Mesenchymal stem cell (in vitro differentiated cells and primary cell): Measurements from ENCODE around the gene FTO.

Experiments used
- DNase-seq: peaks from one replicate; pipeline ENCODE4 v3.0.0-alpha.2; 2013
- H2AFZ ChIP-seq: one replicate; pipeline ENCODE4 v1.6.1; 2013; ENCODE audit warnings: low read depth, mild to moderate bottlenecking, control low read depth, inconsistent platforms, low read length, moderate library complexity
- H2AK5ac ChIP-seq: 2 replicates; pipeline ENCODE4 v1.6.1; 2013; ENCODE audit warnings: low read length, moderate library complexity, mild to moderate bottlenecking, inconsistent platforms; ENCODE audit not compliant: severe bottlenecking
- H2BK120ac ChIP-seq: one replicate; pipeline ENCODE4 v1.6.1; 2013; ENCODE audit warnings: low read depth, mild to moderate bottlenecking, inconsistent platforms, low read length, moderate library complexity
- H2BK12ac ChIP-seq, 2 experiments: one replicate each; pipeline ENCODE4 v1.6.1; 2013; ENCODE audit warnings: inconsistent platforms in 2 of 2, low read length in 2 of 2, mild to moderate bottlenecking in 2 of 2, moderate library complexity in 2 of 2, control low read depth in 1 of 2
- H2BK15ac ChIP-seq: one replicate; pipeline ENCODE4 v1.6.1; 2013; ENCODE audit warnings: mild to moderate bottlenecking, low read depth, inconsistent platforms; ENCODE audit not compliant: poor library complexity, severe bottlenecking
- H2BK5ac ChIP-seq: 2 replicates; pipeline ENCODE4 v1.6.1; 2013; ENCODE audit warnings: low read depth, mild to moderate bottlenecking, low read length, control low read depth, inconsistent platforms; ENCODE audit not compliant: poor library complexity, severe bottlenecking
- H3K14ac ChIP-seq, 2 experiments: one replicate each; pipeline ENCODE4 v1.6.1; 2013; ENCODE audit warnings: inconsistent platforms in 2 of 2, low read length in 2 of 2, control low read depth in 1 of 2, mild to moderate bottlenecking in 1 of 2, moderate library complexity in 1 of 2
- H3K18ac ChIP-seq, 2 experiments: one replicate each; pipeline ENCODE4 v1.6.1; 2013; ENCODE audit warnings: inconsistent platforms in 2 of 2, low read length in 2 of 2, control low read depth in 1 of 2, low read depth in 1 of 2, mild to moderate bottlenecking in 1 of 2
- H3K23ac ChIP-seq, 2 experiments: one replicate each; pipeline ENCODE4 v1.6.1; 2013; ENCODE audit warnings: inconsistent platforms in 2 of 2, low read length in 2 of 2, mild to moderate bottlenecking in 2 of 2, moderate library complexity in 2 of 2, control low read depth in 1 of 2
- H3K27ac ChIP-seq: 2 replicates; pipeline ENCODE4 v1.5.1; 2013; ENCODE audit warnings: mild to moderate bottlenecking, moderate library complexity, low read length, control low read depth, inconsistent platforms; ENCODE audit not compliant: poor library complexity, severe bottlenecking
- H3K27me3 ChIP-seq, 2 experiments: 2 replicates each; pipeline versions ENCODE4 v1.6.1 to v1.7.0; 2013; ENCODE audit warnings: low read length in 2 of 2, mild to moderate bottlenecking in 2 of 2, moderate library complexity in 2 of 2, control low read depth in 1 of 2, inconsistent platforms in 1 of 2; ENCODE audit not compliant: control insufficient read depth in 1 of 2, insufficient read depth in 1 of 2
- H3K36me3 ChIP-seq, 2 experiments: 2 replicates each; pipeline versions ENCODE4 v1.6.1 to v1.7.0; 2013; ENCODE audit warnings: low read length in 2 of 2, control low read depth in 1 of 2, inconsistent platforms in 1 of 2, low read depth in 1 of 2, mild to moderate bottlenecking in 1 of 2; ENCODE audit not compliant: insufficient read depth in 2 of 2, control insufficient read depth in 1 of 2
- H3K4ac ChIP-seq, 2 experiments: one replicate each; pipeline ENCODE4 v1.6.1; 2013; ENCODE audit warnings: inconsistent platforms in 2 of 2, low read length in 2 of 2, mild to moderate bottlenecking in 2 of 2, moderate library complexity in 2 of 2, control low read depth in 1 of 2, low read depth in 1 of 2
- H3K4me1 ChIP-seq: 2 replicates; pipeline ENCODE4 v1.6.1; 2013; ENCODE audit warnings: low read depth, low read length, control low read depth; ENCODE audit not compliant: control insufficient read depth, insufficient read depth
- H3K4me2 ChIP-seq: 2 replicates; pipeline ENCODE4 v1.6.1; 2013; ENCODE audit warnings: low read length, mild to moderate bottlenecking, inconsistent platforms; ENCODE audit not compliant: poor library complexity, severe bottlenecking
- H3K4me3 ChIP-seq, 2 experiments: 2 replicates each; pipeline versions ENCODE4 v1.5.1 to v1.7.0; 2013; ENCODE audit warnings: low read length in 2 of 2, mild to moderate bottlenecking in 2 of 2, control low read depth in 1 of 2, low read depth in 1 of 2; ENCODE audit not compliant: insufficient read depth in 1 of 2
- H3K79me1 ChIP-seq: replicated peaks from 2 replicates; pipeline ENCODE4 v1.6.1; 2013; ENCODE audit warnings: mild to moderate bottlenecking, control low read depth, low read length, inconsistent platforms; ENCODE audit not compliant: poor library complexity, severe bottlenecking
- H3K9ac ChIP-seq: 2 replicates; pipeline ENCODE4 v1.7.0; 2013; ENCODE audit warnings: mild to moderate bottlenecking, low read length, moderate library complexity
- H3K9me3 ChIP-seq: 2 replicates; pipeline ENCODE4 v1.7.0; 2013; ENCODE audit warnings: mild to moderate bottlenecking, low read length; ENCODE audit not compliant: control insufficient read depth
- H4K8ac ChIP-seq: one replicate; pipeline ENCODE4 v1.6.1; 2013; ENCODE audit warnings: inconsistent platforms, mild to moderate bottlenecking, low read length, moderate library complexity
- H4K91ac ChIP-seq: one replicate; pipeline ENCODE4 v1.6.1; 2013; ENCODE audit warnings: mild to moderate bottlenecking, low read length, inconsistent platforms
- WGBS: methylation state at CpG from one replicate; pipeline ENCODE4 v1.1.7; 2013; ENCODE audit warnings: mixed read lengths; 5-methylcytosine and 5-hydroxymethylcytosine counted together

Gene FTO

GRCh38 chr16:53950677-53951076 lies 246.7 kb downstream of the FTO start:
- H3K4me1 ChIP-seq = peaks cover 3% of the 10 kb centered on the region
- no peaks in the 10 kb centered on the region for H3K9me3 ChIP-seq
- no peak overlapping the region for H2BK15ac ChIP-seq
- H3K4me2 ChIP-seq = no peak overlapping the region
- H3K4ac ChIP-seq = no peak overlapping the region
- H3K9ac ChIP-seq = no peak overlapping the region
- no peaks in the 10 kb centered on the region for H3K27me3 ChIP-seq
- no peak overlapping the region for H3K14ac ChIP-seq
- no peak overlapping the region for H2BK120ac ChIP-seq
- H3K4me3 ChIP-seq = no peak overlapping the region
- H3K36me3 ChIP-seq = no peaks in the 10 kb centered on the region
- no peak overlapping the region for H3K18ac ChIP-seq
- WGBS = 93% methylated on average over 3 of the region's 5 CpGs
- H3K79me1 ChIP-seq = peaks cover 13% of the 10 kb centered on the region
- H2AK5ac ChIP-seq = no peak overlapping the region
- H4K91ac ChIP-seq = no peak overlapping the region
- no peak overlapping the region for H2BK12ac ChIP-seq
- H3K27ac ChIP-seq = no peak overlapping the region
- H4K8ac ChIP-seq = no peak overlapping the region
- no peak overlapping the region for H3K23ac ChIP-seq
- H2AFZ ChIP-seq = no peak overlapping the region
- H2BK5ac ChIP-seq = no peak overlapping the region
- no peak for DNase-seq

GRCh38 chr16:53952215-53953208 lies 248.6 kb downstream of the FTO start:
- no peaks in the 10 kb centered on the region for H3K9me3 ChIP-seq
- no peak overlapping the region for H4K8ac ChIP-seq
- no peak overlapping the region for H3K14ac ChIP-seq
- peak; percentile 66 for DNase-seq
- H4K91ac ChIP-seq = no peak overlapping the region
- H2AK5ac ChIP-seq = no peak overlapping the region
- H3K36me3 ChIP-seq = no peaks in the 10 kb centered on the region
- peak overlapping the region; percentile 38 for H3K27ac ChIP-seq
- H2BK12ac ChIP-seq = no peak overlapping the region
- H3K18ac ChIP-seq = peak overlapping the region in 1 of 2 experiments; percentile 61
- H3K23ac ChIP-seq = no peak overlapping the region
- no peak overlapping the region for H2AFZ ChIP-seq
- peak overlapping the region in 1 of 2 experiments; percentile 73 for H3K4ac ChIP-seq
- H3K27me3 ChIP-seq = no peaks in the 10 kb centered on the region
- no peak overlapping the region for H2BK120ac ChIP-seq
- peak overlapping the region in 1 of 2 experiments; percentile 55 for H3K4me3 ChIP-seq
- peak overlapping the region; percentile 50 for H3K9ac ChIP-seq
- H3K79me1 ChIP-seq = peaks cover 9% of the 10 kb centered on the region
- peak overlapping the region; percentile 43 for H3K4me2 ChIP-seq
- no peak overlapping the region for H2BK15ac ChIP-seq
- no peak overlapping the region for H2BK5ac ChIP-seq
- WGBS = 95% methylated on average over 6 of the region's 7 CpGs
- H3K4me1 ChIP-seq = peaks cover 1% of the 10 kb centered on the region

- Histone ChIP-seq H3K27me3 (no peaks in the 10 kb centered on the region), H2BK5ac (no peak overlapping the region), H4K8ac (no peak overlapping the region), H3K9me3 (no peaks in the 10 kb centered on the region), H3K4me1 (peaks cover 1% of the 10 kb centered on the region), H3K9ac (no peak overlapping the region), H2BK15ac (no peak overlapping the region), H2AFZ (no peak overlapping the region), H3K18ac (no peak overlapping the region), H3K4me2 (no peak overlapping the region), H2AK5ac (no peak overlapping the region), H3K4ac (no peak overlapping the region), H4K91ac (no peak overlapping the region), H3K14ac (no peak overlapping the region), H2BK12ac (no peak overlapping the region), H3K23ac (no peak overlapping the region), H3K36me3 (no peaks in the 10 kb centered on the region), H3K79me1 (peaks cover 8% of the 10 kb centered on the region), H2BK120ac (no peak overlapping the region), H3K27ac (no peak overlapping the region), H3K4me3 (peak overlapping the region in 1 of 2 experiments; percentile 55)
- 100% methylated on average over 1 of the region's 2 CpGs for WGBS
- no peak for DNase-seq
Observed at GRCh38 chr16:53953336-53953735, 249.4 kb downstream of the FTO start.

GRCh38 chr16:53955221-53955875 lies 251.4 kb downstream of the FTO start:
- H3K27ac ChIP-seq = no peak overlapping the region
- H3K14ac ChIP-seq = no peak overlapping the region
- no peaks in the 10 kb centered on the region for H3K36me3 ChIP-seq
- no peak overlapping the region for H2BK15ac ChIP-seq
- H2BK12ac ChIP-seq = no peak overlapping the region
- H2BK120ac ChIP-seq = no peak overlapping the region
- no peaks in the 10 kb centered on the region for H3K27me3 ChIP-seq
- WGBS = 100% methylated on average over 1 of the region's 2 CpGs
- no peak overlapping the region for H3K4ac ChIP-seq
- H2AFZ ChIP-seq = no peak overlapping the region
- H3K9me3 ChIP-seq = no peaks in the 10 kb centered on the region
- H3K9ac ChIP-seq = no peak overlapping the region
- no peak overlapping the region for H4K8ac ChIP-seq
- H3K4me2 ChIP-seq = no peak overlapping the region
- H3K4me3 ChIP-seq = no peak overlapping the region
- no peak for DNase-seq
- H3K18ac ChIP-seq = no peak overlapping the region
- H3K4me1 ChIP-seq = peaks cover 1% of the 10 kb centered on the region
- no peak overlapping the region for H2BK5ac ChIP-seq
- H4K91ac ChIP-seq = no peak overlapping the region
- H2AK5ac ChIP-seq = no peak overlapping the region
- peaks cover 10% of the 10 kb centered on the region for H3K79me1 ChIP-seq
- no peak overlapping the region for H3K23ac ChIP-seq
